Glomerular visceral epithelial cell (primary cell): Measurements from ENCODE around the gene ISG20.
A peak's percentile ranks its signal among the peaks of the same experiment; 100 is the strongest.
"Not testable (repeated sequence)": the region's sequence is repeated elsewhere in the genome, so short reads cannot be mapped to it uniquely, and the experiment has no call there.

ENCODE experiments used
- DNase-seq: peaks from one replicate; pipeline ENCODE4 v3.0.0-alpha.2; 2016; ENCODE audit errors: extremely low spot score

The ISG20 gene

GRCh38 chr15:88636654-88637053, 2.2 kb upstream of the ISG20 start:
- no peak for DNase-seq

DNA sequence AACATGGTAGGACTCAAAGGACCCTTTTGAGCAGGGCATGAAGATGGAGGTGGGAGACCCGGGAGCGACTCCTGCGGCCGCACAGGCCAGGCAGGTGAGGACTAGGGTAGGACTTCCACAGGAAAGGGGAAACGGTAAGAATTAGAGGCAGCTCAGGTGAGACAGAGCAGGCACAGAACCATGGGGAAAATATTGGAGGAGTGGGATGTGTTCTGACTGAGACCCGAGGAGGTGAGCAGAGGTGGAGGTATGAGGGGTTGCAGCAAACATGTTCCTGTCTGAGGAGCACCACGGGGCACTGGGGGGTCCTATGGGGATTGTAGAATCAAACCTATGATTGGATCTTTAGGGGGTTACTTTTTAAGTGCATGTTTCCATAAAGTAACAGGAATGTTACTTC, 1.4 kb upstream of the ISG20 start:
- DNase-seq: no peak

DNA sequence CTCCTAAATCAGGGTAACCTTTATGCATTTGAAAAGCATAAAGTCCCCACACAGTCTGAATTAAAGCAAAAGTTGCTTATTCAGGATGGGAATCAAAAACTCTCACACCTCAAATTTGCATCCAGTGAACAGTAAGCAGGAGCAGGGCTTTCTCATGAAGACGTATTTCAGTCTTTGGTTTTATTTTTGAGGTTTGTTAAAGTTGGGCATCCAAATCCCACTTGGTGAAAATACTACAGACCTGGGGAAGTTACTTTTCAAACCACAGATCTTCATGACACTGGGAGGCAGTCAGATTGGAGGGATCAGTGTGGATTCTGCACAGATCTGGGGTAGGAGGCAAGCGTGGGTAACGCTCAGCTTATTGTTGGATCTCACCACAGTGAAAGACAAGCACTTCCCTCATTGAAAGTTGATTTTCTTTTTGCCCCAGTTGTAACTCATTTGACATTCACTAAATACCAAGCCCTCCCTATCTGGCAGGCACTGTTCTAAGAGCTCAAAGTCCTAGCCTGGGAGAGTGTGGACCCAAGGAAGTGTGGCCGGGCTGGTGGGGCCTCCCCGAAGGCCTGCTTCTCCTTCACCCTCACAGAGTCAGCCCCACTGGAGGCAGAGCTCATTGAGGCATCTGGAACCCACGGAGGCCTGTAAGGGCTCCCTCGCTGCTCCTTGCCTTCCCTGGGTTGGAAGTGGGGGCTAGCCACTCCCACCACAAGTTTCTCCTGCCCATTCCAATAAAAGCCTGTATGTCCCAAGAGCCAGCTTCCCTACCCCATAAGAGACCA, 783 bp upstream of the ISG20 start:
- no peak for DNase-seq

- DNase-seq: no peak
Observed at GRCh38 chr15:88641959-88642452, 3.2 kb downstream of the ISG20 start.

DNA sequence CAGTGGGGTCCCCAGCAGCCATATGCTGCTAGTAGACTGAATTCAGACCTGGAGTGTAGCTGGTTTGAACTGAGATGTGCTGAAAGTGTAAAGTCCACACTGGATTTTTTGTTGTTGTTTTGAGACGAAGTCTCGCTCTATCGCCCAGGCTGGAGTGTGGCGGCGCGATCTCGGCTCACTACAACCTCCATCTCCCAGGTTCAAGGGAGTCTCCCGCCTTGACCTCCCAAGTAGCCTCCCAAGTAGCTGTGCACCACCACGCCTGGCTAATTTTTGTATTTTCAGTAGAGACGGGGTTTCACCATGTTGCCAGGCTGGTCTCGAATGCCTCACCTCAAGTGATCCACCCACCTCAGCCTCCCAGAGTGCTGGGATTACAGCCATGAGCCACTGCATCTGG, 3.7 kb downstream of the ISG20 start:
- not testable (repeated sequence) for DNase-seq

DNA sequence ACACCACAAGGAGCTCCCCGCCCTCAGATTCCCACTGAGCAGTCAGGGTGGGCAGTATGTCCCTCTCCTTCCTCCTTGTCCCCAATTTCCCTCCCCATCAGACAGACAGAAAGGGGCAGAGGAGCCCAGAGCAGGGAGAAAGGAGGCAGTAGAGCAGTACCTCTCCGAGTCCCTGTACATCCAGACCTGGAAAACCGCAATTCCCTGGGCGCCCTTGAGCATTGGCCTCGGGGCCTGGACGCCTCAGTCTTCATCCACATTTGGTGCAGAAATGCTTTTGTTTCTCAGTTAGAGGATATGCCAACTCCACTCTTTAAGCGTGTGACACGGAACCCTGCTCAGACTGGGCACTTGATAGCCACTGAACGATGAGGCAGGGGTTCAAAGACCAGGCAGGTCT, 5.9 kb downstream of the ISG20 start:
- DNase-seq: no peak

GRCh38 chr15:88645171-88646087, 6.6 kb downstream of the ISG20 start:
- DNase-seq: no peak

DNA sequence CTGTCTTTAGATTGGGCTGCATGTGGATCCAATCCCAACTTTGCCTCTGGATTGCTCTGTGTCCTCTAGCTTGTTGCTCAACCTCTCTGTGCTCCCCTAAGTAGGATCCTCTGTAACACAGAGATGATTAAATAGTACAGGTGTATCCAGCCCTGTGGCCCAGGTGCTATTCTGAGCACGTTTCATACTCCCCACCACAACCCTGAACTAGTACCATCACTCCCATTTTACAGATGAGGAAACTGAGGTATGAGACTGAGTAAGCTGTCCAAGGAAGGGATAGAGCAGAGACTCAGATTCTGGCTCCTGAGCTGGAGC, 7.2 kb downstream of the ISG20 start:
- DNase-seq: no peak

GRCh38 chr15:88646951-88647350, 8.1 kb downstream of the ISG20 start:
- no peak for DNase-seq

DNA sequence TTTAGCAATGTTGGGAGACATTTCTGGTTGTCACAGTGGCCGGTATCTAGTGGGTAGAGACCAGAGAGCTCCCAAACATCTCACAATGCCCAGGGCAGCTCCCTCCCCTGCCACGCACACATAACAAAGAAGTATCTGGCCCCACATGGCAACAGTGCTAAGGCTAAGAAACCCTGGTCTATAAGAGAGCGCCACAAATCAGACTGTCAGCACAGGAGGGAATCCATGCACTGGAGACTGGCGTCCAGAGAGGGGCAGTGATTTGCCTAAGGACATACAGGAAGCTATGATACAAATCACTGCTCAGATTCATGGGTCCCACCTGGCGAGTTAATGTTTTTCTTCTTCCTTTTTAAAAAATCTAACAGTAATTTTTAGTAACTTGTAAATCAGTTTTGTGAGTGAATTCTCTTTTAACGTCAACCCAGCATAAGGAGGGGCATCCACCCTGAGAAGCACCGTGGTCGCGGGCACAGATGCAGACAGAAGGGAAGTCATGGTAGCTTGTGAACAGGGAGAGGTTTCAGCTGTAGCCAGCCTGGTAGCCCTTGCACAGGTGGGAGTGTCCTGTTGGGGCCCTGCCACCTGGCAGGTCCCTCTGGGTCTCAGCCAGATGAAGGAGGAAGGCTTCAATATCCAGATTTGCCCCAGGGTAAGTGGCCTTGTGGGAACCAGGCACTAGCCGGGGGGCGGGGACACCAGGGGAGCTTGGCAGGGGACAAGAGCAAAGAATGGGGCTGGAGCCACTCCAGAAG, 8.7 kb downstream of the ISG20 start:
- no peak for DNase-seq

GRCh38 chr15:88648357-88649214, 9.8 kb downstream of the ISG20 start:
- DNase-seq: no peak

DNA sequence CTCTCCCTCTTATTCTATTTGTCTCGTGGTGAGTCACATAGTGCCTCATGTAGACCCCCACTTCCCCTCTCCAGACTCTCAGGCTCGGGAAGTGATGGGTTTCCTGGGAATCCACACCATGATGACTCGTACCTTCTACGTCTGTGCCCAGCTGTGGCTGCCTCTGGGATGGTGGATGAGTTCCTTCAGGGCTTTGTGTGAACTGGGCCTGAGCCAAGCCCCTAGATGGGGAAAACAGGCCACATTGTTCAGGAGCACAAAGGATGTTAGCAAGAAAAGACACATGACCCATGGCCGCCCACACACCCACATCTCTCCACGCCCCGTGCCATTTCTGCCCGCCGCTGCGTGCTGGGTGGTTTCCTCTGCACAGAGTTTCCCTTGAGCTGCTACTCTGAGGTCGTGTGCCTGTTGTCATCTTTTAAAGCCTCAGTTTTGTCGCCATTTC, 10.5 kb downstream of the ISG20 start:
- DNase-seq: peak; percentile 74

GRCh38 chr15:88649753-88650551, 11.1 kb downstream of the ISG20 start:
- no peak for DNase-seq

DNA sequence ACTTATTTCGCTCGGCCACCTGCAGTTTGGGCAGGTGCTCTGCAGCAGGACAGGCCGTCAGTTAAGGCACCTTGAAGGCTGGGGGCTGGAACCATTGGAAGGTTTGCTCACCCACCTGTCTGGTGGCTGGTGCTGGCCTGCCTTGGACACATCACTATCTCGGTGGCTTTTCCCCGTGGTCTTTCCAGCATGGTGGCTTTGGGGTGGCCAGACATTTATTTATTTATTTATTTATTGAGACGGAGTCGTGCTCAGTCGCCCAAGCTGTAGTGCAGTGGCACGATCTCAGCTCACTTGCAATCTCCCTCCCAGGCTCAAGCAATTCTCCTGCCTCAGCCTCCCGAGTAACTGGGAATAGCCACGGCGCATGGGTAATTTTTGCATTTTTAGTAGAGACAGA, 11.7 kb downstream of the ISG20 start:
- DNase-seq: no peak

DNA sequence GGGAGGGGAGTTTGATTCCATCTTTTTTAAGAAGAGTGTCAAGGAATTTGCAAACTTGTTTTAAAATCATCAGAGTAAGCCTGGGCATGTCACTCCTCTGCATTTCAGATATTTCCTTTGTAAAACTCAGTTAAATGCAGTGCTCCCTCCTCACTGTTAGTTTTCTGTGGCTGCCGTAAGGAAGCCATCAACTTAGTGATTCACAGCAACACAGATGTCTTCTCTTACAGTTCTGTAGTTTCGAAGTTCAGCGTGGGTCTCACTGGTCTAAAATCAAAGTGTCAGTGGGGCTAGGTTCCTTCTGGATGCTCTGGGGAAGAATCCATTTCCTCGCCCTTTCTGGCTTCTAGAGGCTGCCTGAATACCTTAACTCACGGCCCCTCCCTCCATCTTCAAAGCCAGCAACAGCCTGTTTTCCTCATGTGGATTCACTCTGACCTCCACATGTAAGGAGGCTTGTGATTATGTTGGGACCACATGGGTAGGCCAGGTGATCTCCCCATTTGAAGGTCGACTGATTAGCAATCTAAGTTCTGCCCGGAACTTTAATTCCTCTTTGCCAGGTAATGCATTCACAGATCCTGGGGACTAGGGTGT, 12.4 kb downstream of the ISG20 start:
- no peak for DNase-seq

DNA sequence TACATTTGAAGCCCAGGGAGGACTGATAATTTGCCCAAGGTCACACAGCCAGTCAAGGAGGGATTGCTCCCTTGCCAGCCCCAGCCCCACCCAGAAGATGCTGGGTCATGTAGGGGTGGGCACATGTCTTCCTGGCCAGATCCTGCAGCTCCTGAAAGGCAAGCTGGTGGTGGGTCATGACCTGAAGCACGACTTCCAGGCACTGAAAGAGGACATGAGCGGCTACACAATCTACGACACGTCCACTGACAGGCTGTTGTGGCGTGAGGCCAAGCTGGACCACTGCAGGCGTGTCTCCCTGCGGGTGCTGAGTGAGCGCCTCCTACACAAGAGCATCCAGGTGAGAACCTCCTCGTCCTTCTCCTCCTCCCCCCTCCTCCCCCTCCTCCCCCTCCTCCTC, 13.2 kb downstream of the ISG20 start:
- no peak for DNase-seq

DNA sequence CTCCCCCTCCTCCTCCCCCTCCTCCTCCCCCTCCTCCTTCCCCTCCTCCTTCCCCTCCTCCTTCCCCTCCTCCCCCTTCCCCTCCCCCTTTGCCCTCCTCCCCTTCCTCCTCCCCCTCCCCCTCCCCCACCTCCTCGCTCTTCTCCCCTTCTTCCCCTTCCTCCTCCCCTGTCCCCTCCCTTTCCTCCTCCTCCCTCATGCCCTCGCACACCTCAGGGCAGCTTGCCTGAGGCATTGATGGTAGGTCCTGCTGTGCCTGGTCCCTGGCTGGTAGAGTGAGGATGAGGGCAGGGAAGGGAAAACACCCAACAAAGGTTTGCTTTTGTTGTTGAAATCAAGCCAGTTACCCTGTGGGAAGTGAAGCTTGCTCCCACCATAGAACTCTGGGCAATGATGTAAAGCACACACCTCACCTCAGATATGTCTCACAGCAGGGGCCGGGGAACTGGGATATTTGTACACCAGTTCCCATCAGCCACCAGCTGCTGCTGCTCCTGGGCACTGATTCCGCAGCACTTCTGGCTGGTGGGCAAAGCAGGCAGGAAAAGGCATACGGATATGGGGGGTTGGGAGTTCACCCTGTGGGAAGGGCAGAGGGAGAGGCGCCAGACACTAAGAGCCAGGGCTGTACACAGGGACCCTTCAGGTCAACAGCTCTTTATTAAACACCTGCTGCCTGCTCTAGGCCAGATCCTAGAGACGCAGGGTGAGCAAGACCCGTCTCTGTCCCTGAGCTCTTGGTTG, 13.8 kb downstream of the ISG20 start:
- no peak for DNase-seq

- no peak for DNase-seq
Observed at GRCh38 chr15:88653200-88654064, 14.6 kb downstream of the ISG20 start.
